Brain microvascular endothelial cell (primary cell): ENCODE measurements around the gene SEMA6A.
A peak's percentile ranks its signal among the peaks of the same experiment; 100 is the strongest.

Experiments
- DNase-seq: peaks from one replicate; pipeline ENCODE4 v3.0.0-alpha.2; 2020
- H3K27ac ChIP-seq: fragments of 250-450 bp; sonication (Bioruptor Pico); 2 replicates; pipeline ENCODE4 v1.5.1; 2020; ENCODE audit warnings: mild to moderate bottlenecking, moderate library complexity
- H3K27me3 ChIP-seq: fragments of 250-450 bp; sonication (Bioruptor Pico); replicated peaks from 2 replicates; pipeline ENCODE4 v1.5.1; 2020; ENCODE audit warnings: mild to moderate bottlenecking
- H3K36me3 ChIP-seq: fragments of 250-450 bp; sonication (Bioruptor Pico); replicated peaks from 2 replicates; pipeline ENCODE4 v1.5.1; 2020; ENCODE audit warnings: mild to moderate bottlenecking
- H3K4me3 ChIP-seq: 2 replicates; pipeline ENCODE4 v1.5.1; 2011; ENCODE audit warnings: low read depth, mild to moderate bottlenecking, control low read depth, low read length, moderate library complexity
- in situ Hi-C: cut with HindIII; loops from 2 replicates; pipeline ENCODE4 v1.10.0; 2017; ENCODE audit warnings: low sequenced_read_pairs, low pct_ligation_motif_present
- TF ChIP-seq, protein P1 (sequence below): IDR thresholded peaks from 2 replicates; pipeline ENCODE4 v1.5.1; 2011; ENCODE audit warnings: low read depth, mild to moderate bottlenecking, moderate library complexity, low read length, control low read depth, inconsistent platforms; ENCODE audit errors: missing control alignments

The SEMA6A gene

GRCh38 chr5:116562669-116563068, 12.0 kb downstream of the SEMA6A start:
- TF ChIP-seq, protein P1, sequence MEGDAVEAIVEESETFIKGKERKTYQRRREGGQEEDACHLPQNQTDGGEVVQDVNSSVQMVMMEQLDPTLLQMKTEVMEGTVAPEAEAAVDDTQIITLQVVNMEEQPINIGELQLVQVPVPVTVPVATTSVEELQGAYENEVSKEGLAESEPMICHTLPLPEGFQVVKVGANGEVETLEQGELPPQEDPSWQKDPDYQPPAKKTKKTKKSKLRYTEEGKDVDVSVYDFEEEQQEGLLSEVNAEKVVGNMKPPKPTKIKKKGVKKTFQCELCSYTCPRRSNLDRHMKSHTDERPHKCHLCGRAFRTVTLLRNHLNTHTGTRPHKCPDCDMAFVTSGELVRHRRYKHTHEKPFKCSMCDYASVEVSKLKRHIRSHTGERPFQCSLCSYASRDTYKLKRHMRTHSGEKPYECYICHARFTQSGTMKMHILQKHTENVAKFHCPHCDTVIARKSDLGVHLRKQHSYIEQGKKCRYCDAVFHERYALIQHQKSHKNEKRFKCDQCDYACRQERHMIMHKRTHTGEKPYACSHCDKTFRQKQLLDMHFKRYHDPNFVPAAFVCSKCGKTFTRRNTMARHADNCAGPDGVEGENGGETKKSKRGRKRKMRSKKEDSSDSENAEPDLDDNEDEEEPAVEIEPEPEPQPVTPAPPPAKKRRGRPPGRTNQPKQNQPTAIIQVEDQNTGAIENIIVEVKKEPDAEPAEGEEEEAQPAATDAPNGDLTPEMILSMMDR: no peak
- DNase-seq: no peak
- Histone ChIP-seq H3K27me3 (no peaks in the 10 kb centered on the region), H3K27ac (no peak overlapping the region), H3K36me3 (no peaks in the 10 kb centered on the region), H3K4me3 (no peak overlapping the region)
- in situ Hi-C loops: no loop called here

DNA sequence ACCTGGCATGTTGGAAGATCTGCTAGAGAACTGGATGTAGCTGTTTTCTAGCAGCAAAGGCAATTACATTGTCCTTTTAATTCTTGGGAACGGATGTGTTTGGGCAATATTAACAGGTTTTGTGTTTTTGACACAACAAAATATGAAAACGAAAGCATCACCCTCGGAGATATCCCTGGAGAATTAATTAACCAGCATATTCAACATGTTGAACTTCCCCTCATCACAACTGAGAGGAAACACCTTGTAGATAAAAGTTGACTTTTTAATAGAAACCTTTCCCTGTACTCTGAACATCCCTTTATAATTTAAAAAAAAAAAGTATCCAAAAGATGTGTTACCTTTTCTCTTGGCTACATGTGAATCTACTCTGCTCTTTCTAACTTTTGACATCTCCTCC, 13.0 kb downstream of the SEMA6A start:
- DNase-seq: no peak
- TF ChIP-seq, protein P1: no peak
- in situ Hi-C loops: no loop called here
- Histone ChIP-seq H3K36me3 (no peaks in the 10 kb centered on the region), H3K27ac (no peak overlapping the region), H3K4me3 (no peak overlapping the region), H3K27me3 (no peaks in the 10 kb centered on the region)

DNA sequence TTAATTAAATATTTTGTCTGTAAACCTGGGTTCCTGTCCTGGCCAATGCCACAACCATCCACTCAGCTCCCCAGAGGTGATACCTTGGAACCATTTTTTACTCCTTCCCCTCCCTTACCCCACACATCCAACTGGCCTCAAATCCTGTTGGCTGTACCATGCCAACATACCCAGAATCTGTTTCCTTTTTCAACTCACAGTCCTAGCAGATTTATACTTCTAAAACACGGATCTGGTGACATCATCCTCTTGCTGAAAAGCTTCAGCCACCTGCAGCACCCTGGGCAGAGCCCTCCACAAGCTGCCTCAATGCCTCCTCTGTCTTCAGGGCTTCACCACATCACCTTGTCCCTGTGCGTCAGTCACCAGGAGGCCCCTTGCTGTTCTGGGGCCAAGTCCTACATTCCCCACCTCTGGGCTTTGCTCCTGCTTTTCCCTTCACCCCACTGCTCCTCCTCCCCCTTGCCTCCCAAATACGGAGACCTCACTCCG, 14.9 kb downstream of the SEMA6A start:
- H3K27me3 ChIP-seq: no peaks in the 10 kb centered on the region
- in situ Hi-C loops: no loop called here
- H3K27ac ChIP-seq: no peak overlapping the region

GRCh38 chr5:116559239-116559638, 15.4 kb downstream of the SEMA6A start:
- Histone ChIP-seq H3K4me3 (no peak overlapping the region), H3K36me3 (no peaks in the 10 kb centered on the region), H3K27ac (no peak overlapping the region), H3K27me3 (no peaks in the 10 kb centered on the region)
- TF ChIP-seq, protein P1: no peak
- in situ Hi-C loops: no loop called here
- DNase-seq: no peak

More for the DNA sequence above, 14.9 kb downstream of the SEMA6A start:
- Histone ChIP-seq H3K4me3 (no peak overlapping the region), H3K36me3 (no peaks in the 10 kb centered on the region)
- TF ChIP-seq, protein P1: no peak
- DNase-seq: no peak

GRCh38 chr5:116557669-116558271, 16.9 kb downstream of the SEMA6A start:
- no peak overlapping the region for H3K27ac ChIP-seq
- H3K27me3 ChIP-seq: no peaks in the 10 kb centered on the region
- in situ Hi-C loops: no loop called here
- no peak overlapping the region for H3K4me3 ChIP-seq
- no peak for DNase-seq
- TF ChIP-seq, protein P1: peak; percentile 71
- no peaks in the 10 kb centered on the region for H3K36me3 ChIP-seq

GRCh38 chr5:116554764-116555163, 19.9 kb downstream of the SEMA6A start:
- H3K27me3 ChIP-seq: no peaks in the 10 kb centered on the region
- TF ChIP-seq, protein P1: no peak
- no peak for DNase-seq
- H3K27ac ChIP-seq: no peak overlapping the region
- H3K4me3 ChIP-seq: no peak overlapping the region
- in situ Hi-C loops: no loop called here
- no peaks in the 10 kb centered on the region for H3K36me3 ChIP-seq
